Skeletal muscle tissue (tissue), 4 donors: ENCODE results near the gene RFTN1. TPM values are rescaled to one million over a fixed set of nuclear protein-coding genes. Genes with fewer than 3 reads are reported as not detected.

Experiments used
- H3K27ac ChIP-seq: one replicate; pipeline ENCODE4 v1.7.0; 2013; ENCODE audit warnings: mild to moderate bottlenecking, low read depth, low read length, inconsistent platforms
- H3K27me3 ChIP-seq, 3 donors: one replicate each; pipeline ENCODE4 v1.7.0; 2013; ENCODE audit warnings: low read length in 3 of 3; ENCODE audit not compliant: control insufficient read depth in 3 of 3, insufficient read depth in 3 of 3
- H3K36me3 ChIP-seq, 3 donors: one replicate each; pipeline ENCODE4 v1.7.0; 2013; ENCODE audit warnings: low read length in 3 of 3; ENCODE audit not compliant: control insufficient read depth in 3 of 3, insufficient read depth in 3 of 3
- H3K4me1 ChIP-seq, 3 donors: one replicate each; pipeline ENCODE4 v1.7.0; 2013; ENCODE audit warnings: low read length in 3 of 3, mild to moderate bottlenecking in 3 of 3; ENCODE audit not compliant: control insufficient read depth in 3 of 3, insufficient read depth in 3 of 3
- H3K4me3 ChIP-seq, 3 donors: one replicate each; pipeline ENCODE4 v1.7.0; 2013; ENCODE audit warnings: low read length in 3 of 3
- H3K9ac ChIP-seq, 3 donors: one replicate each; pipeline ENCODE4 v1.7.0; 2013; ENCODE audit warnings: low read length in 3 of 3, mild to moderate bottlenecking in 3 of 3, moderate library complexity in 2 of 3, low read depth in 1 of 3
- H3K9me3 ChIP-seq, 3 donors: one replicate each; pipeline ENCODE4 v1.7.0; 2013; ENCODE audit warnings: low read length in 3 of 3; ENCODE audit not compliant: control insufficient read depth in 3 of 3
- total RNA-seq: library from RNA; depleted of rRNA; stranded (reverse); fragments of >200 nt; gene quantifications from one replicate; pipeline ENCODE4 v1.2.3, GENCODE V29; 2014
- donor health status: Osteomylitis.

RFTN1 gene
- total RNA-seq, 1 donor from 2014 or later = 15.7 TPM

GRCh38 chr3:16404349-16404895 is 109.1 kb downstream of the RFTN1 start:
- Histone ChIP-seq H3K27ac (no peak overlapping the region), H3K36me3 (peaks cover 0 to 11% (median 8%) of the 10 kb centered on the region in 3 donors)

GRCh38 chr3:16402451-16402850 is 111.0 kb downstream of the RFTN1 start:
- Histone ChIP-seq H3K9ac (no peak overlapping the region), H3K9me3 (no peaks in the 10 kb centered on the region), H3K27me3 (no peaks in the 10 kb centered on the region), H3K4me1 (peaks cover 16 to 27% (median 25%) of the 10 kb centered on the region in 3 donors), H3K4me3 (no peak overlapping the region), H3K36me3 (peaks cover 0 to 9% (median 0%) of the 10 kb centered on the region in 3 donors), H3K27ac (no peak overlapping the region)

More at GRCh38 chr3:16404349-16404895, 109.1 kb downstream of the RFTN1 start:
- Histone ChIP-seq H3K9me3 (no peaks in the 10 kb centered on the region), H3K27me3 (no peaks in the 10 kb centered on the region), H3K9ac (no peak overlapping the region), H3K4me3 (no peak overlapping the region), H3K4me1 (peaks cover 14 to 22% (median 20%) of the 10 kb centered on the region in 3 donors)

- Histone ChIP-seq H3K36me3 (peaks cover 0 to 8% (median 0%) of the 10 kb centered on the region in 3 donors), H3K4me3 (no peak overlapping the region), H3K9ac (no peak overlapping the region), H3K27me3 (no peaks in the 10 kb centered on the region), H3K4me1 (peaks cover 16 to 28% (median 27%) of the 10 kb centered on the region in 3 donors), H3K27ac (peak overlapping the region; percentile 33), H3K9me3 (no peaks in the 10 kb centered on the region)
Observed at GRCh38 chr3:16401273-16401672, 112.2 kb downstream of the RFTN1 start.

GRCh38 chr3:16400106-16400931 is 113.2 kb downstream of the RFTN1 start:
- Histone ChIP-seq H3K36me3 (peaks cover 0 to 6% (median 0%) of the 10 kb centered on the region in 3 donors), H3K4me1 (peaks cover 17 to 28% (median 27%) of the 10 kb centered on the region in 3 donors), H3K9ac (no peak overlapping the region), H3K9me3 (no peaks in the 10 kb centered on the region), H3K27ac (peak overlapping the region; percentile 33), H3K4me3 (no peak overlapping the region), H3K27me3 (no peaks in the 10 kb centered on the region)

DNA sequence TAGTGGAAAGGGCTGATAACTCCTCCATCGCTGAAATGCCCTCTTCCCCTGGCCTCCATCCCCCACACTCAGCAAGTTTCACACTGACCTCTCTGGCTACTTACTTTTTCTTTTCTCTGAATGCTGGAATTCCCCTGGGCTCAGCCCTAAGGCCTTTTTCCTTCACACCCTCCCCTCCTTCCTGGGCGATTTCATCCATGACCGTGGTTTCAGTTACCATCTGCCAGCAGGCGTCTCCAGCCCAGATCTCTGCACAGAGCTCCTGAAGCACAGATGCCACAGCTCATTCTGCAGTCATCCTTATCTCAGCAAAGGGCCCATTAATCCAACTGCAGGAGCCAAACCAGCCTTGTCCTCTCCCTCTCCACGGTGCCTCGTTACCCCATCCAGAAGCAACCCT is 114.0 kb downstream of the RFTN1 start:
- H3K9ac ChIP-seq = no peak overlapping the region
- no peak overlapping the region for H3K27ac ChIP-seq
- H3K27me3 ChIP-seq = no peaks in the 10 kb centered on the region
- peaks cover 20 to 28% (median 27%) of the 10 kb centered on the region in 3 donors for H3K4me1 ChIP-seq
- H3K9me3 ChIP-seq = no peaks in the 10 kb centered on the region
- H3K36me3 ChIP-seq = peaks cover 0 to 6% (median 0%) of the 10 kb centered on the region in 3 donors
- no peak overlapping the region for H3K4me3 ChIP-seq

DNA sequence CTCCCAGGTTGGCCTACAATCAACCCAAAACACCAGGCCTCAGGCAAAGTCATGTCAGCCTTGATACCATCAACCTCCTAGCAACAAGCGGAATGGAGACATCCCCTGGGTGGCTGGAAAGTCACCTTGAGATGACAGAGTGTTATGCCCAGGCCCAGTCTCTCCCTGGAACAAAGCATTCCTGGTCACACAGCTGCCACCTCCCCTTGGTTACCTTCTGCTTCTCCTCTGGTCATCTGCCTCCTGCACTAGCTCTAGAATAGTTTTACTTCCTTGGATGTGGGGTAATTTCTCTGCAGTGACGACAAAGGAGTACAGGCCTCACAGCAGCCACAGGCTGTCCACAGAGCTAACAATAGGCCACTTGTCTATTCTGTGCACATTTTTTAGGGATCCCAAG is 114.9 kb downstream of the RFTN1 start:
- H3K4me1 ChIP-seq = peaks cover 20 to 28% (median 27%) of the 10 kb centered on the region in 3 donors
- H3K9me3 ChIP-seq = no peaks in the 10 kb centered on the region
- no peaks in the 10 kb centered on the region for H3K27me3 ChIP-seq
- H3K4me3 ChIP-seq = no peak overlapping the region
- peak overlapping the region; percentile 45 for H3K27ac ChIP-seq
- H3K36me3 ChIP-seq = peaks cover 0 to 6% (median 0%) of the 10 kb centered on the region in 3 donors
- no peak overlapping the region for H3K9ac ChIP-seq

- H3K4me3 ChIP-seq = no peak overlapping the region
- H3K27ac ChIP-seq = peak overlapping the region; percentile 60
- H3K27me3 ChIP-seq = no peaks in the 10 kb centered on the region
- no peaks in the 10 kb centered on the region for H3K9me3 ChIP-seq
- peaks cover 22 to 24% (median 23%) of the 10 kb centered on the region in 3 donors for H3K4me1 ChIP-seq
- peak overlapping the region in 2 of 3 donors; percentile 12 for H3K9ac ChIP-seq
- H3K36me3 ChIP-seq = peaks cover 0 to 3% (median 0%) of the 10 kb centered on the region in 3 donors
Observed at GRCh38 chr3:16396202-16396601, 117.3 kb downstream of the RFTN1 start.

DNA sequence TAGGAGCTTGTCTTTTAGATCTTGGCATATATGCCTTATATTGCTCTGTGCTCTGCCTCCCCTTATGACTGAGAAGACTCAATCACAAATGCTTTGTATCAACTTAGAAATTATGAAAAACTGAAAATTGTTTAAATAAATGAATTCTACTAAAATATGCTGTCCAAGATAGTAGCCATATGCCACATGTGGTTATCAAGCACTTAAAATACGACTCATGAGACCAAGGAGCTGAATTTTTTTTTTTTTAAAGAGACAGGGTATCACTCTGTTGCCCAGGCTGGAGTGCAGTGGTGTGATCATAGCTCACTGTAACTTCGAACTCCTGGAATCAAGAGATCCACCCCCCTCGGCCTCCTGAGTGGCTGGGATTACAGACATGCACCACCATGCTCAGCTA is 118.3 kb downstream of the RFTN1 start:
- H3K4me1 ChIP-seq = peaks cover 14 to 20% (median 15%) of the 10 kb centered on the region in 3 donors
- H3K27me3 ChIP-seq = no peaks in the 10 kb centered on the region
- peaks cover 0 to 3% (median 0%) of the 10 kb centered on the region in 3 donors for H3K36me3 ChIP-seq
- H3K9me3 ChIP-seq = no peaks in the 10 kb centered on the region
- no peak overlapping the region for H3K4me3 ChIP-seq
- no peak overlapping the region for H3K27ac ChIP-seq
- H3K9ac ChIP-seq = no peak overlapping the region

GRCh38 chr3:16394639-16395038 is 118.9 kb downstream of the RFTN1 start:
- no peaks in the 10 kb centered on the region for H3K27me3 ChIP-seq
- H3K4me1 ChIP-seq = peaks cover 11 to 15% (median 12%) of the 10 kb centered on the region in 3 donors
- no peaks in the 10 kb centered on the region for H3K9me3 ChIP-seq
- H3K27ac ChIP-seq = no peak overlapping the region
- no peak overlapping the region for H3K4me3 ChIP-seq
- H3K36me3 ChIP-seq = peaks cover 0 to 3% (median 0%) of the 10 kb centered on the region in 3 donors
- H3K9ac ChIP-seq = no peak overlapping the region

DNA sequence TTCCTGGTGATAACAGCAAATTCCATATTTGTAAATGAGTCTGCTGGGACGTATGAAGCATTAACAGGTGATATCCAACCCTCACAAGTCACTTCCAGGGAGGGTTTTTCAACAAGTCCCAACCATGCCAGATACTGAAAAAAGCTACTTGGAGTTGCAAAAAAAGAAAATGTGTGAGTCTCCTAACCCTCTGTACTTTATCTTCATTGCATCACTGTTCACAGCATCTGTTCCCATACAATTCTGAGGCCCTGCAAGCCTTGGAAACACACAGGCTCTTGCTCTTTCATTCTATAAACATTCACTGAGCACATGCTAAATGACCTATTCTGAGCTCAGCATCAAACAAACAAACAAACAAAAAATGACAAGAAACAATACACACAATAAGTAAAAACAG is 120.8 kb downstream of the RFTN1 start:
- peaks cover 7 to 22% (median 9%) of the 10 kb centered on the region in 3 donors for H3K4me1 ChIP-seq
- H3K4me3 ChIP-seq = no peak overlapping the region
- H3K36me3 ChIP-seq = no peaks in the 10 kb centered on the region

More for the DNA sequence above, 120.8 kb downstream of the RFTN1 start:
- H3K9me3 ChIP-seq = no peaks in the 10 kb centered on the region
- no peak overlapping the region for H3K9ac ChIP-seq
- no peaks in the 10 kb centered on the region for H3K27me3 ChIP-seq
- H3K27ac ChIP-seq = no peak overlapping the region
